MM.1S (cell line): ENCODE data around the gene CLCA1.

Source experiments
- DNase-seq: peaks from one replicate; pipeline ENCODE4 v3.0.0-alpha.2; 2015
- H2AFZ ChIP-seq: fragments of 300-600 bp; sonication (generic); 2 replicates; pipeline ENCODE4 v1.6.0; 2016; ENCODE audit warnings: antibody characterized with exemption, low read length
- H3F3A ChIP-seq: fragments of 300-600 bp; sonication (generic); 2 replicates; pipeline ENCODE4 v1.6.1; 2016; ENCODE audit warnings: mild to moderate bottlenecking, antibody characterized with exemption, low read length, moderate library complexity, mixed read lengths; ENCODE audit not compliant: insufficient read depth
- H3K27ac ChIP-seq: fragments of 300-600 bp; sonication (generic); 2 replicates; pipeline ENCODE4 v1.5.1; 2016; ENCODE audit warnings: mild to moderate bottlenecking, low read length
- H3K27me3 ChIP-seq: fragments of 300-600 bp; sonication (generic); replicated peaks from 2 replicates; pipeline ENCODE4 v1.6.0; 2016; ENCODE audit warnings: low read length; ENCODE audit not compliant: insufficient read depth
- H3K36me3 ChIP-seq: fragments of 300-600 bp; sonication (generic); replicated peaks from 2 replicates; pipeline ENCODE4 v1.6.1; 2016; ENCODE audit warnings: mild to moderate bottlenecking, low read length, mixed read lengths; ENCODE audit not compliant: insufficient read depth
- H3K4me1 ChIP-seq: fragments of 300-600 bp; sonication (generic); 2 replicates; pipeline ENCODE4 v1.6.1; 2016; ENCODE audit warnings: low read length, mixed read lengths
- H3K4me2 ChIP-seq: fragments of 300-600 bp; sonication (generic); 2 replicates; pipeline ENCODE4 v1.6.0; 2016; ENCODE audit warnings: low read depth, low read length
- H3K4me3 ChIP-seq: fragments of 300-600 bp; sonication (generic); 2 replicates; pipeline ENCODE4 v1.5.1; 2016; ENCODE audit warnings: low read length, mixed read lengths
- H3K79me2 ChIP-seq: fragments of 300-600 bp; sonication (generic); 2 replicates; pipeline ENCODE4 v1.6.1; 2016; ENCODE audit warnings: mixed run types, low read length, mixed read lengths
- H3K9ac ChIP-seq: fragments of 300-600 bp; sonication (generic); 2 replicates; pipeline ENCODE4 v1.6.1; 2016; ENCODE audit warnings: low read length, mixed read lengths
- H3K9me2 ChIP-seq: fragments of 300-600 bp; sonication (generic); replicated peaks from 2 replicates; pipeline ENCODE4 v1.6.1; 2016; ENCODE audit warnings: mild to moderate bottlenecking, low read length, mixed read lengths; ENCODE audit not compliant: insufficient read depth
- H3K9me3 ChIP-seq: fragments of 300-600 bp; sonication (generic); replicated peaks from 2 replicates; pipeline ENCODE4 v1.6.1; 2016; ENCODE audit warnings: mild to moderate bottlenecking, low read length, mixed read lengths; ENCODE audit not compliant: insufficient read depth
- H4K20me1 ChIP-seq: fragments of 300-600 bp; sonication (generic); 2 replicates; pipeline ENCODE4 v1.6.1; 2016; ENCODE audit warnings: mild to moderate bottlenecking, low read length, moderate library complexity, mixed read lengths; ENCODE audit not compliant: insufficient read depth
- CTCF ChIP-seq: fragments of 300-600 bp; sonication (generic); IDR thresholded peaks from 2 replicates; pipeline ENCODE4 v1.5.1; 2016; ENCODE audit warnings: antibody characterized with exemption, low read length, mixed read lengths
- EZH2 ChIP-seq: fragments of 300-600 bp; sonication (generic); optimal IDR thresholded peaks from 2 replicates; pipeline ENCODE3; 2017; ENCODE audit warnings: low read depth, mild to moderate bottlenecking, antibody characterized with exemption, low read length, mixed read lengths
- EZH2phosphoT487 ChIP-seq: fragments of 300-600 bp; sonication (generic); IDR thresholded peaks from 2 replicates; pipeline ENCODE4 v1.6.1; 2018; ENCODE audit warnings: antibody characterized with exemption, low read length

CLCA1 gene

GRCh38 chr1:86481966-86482365 is 13.2 kb downstream of the CLCA1 start:
- Histone ChIP-seq H3K4me3 (no peak overlapping the region), H3K27me3 (peaks cover 8% of the 10 kb centered on the region), H3K9me3 (no peaks in the 10 kb centered on the region), H3K79me2 (no peaks in the 10 kb centered on the region), H3K9me2 (no peaks in the 10 kb centered on the region), H2AFZ (no peak overlapping the region), H3F3A (no peaks in the 10 kb centered on the region), H3K9ac (no peak overlapping the region), H3K36me3 (no peaks in the 10 kb centered on the region), H3K4me2 (no peak overlapping the region), H3K4me1 (no peaks in the 10 kb centered on the region), H3K27ac (no peak overlapping the region), H4K20me1 (no peaks in the 10 kb centered on the region)
- no peak for DNase-seq
- no peak for TF ChIP-seq CTCF
- TF ChIP-seq EZH2 = no peak
- TF ChIP-seq EZH2phosphoT487 = no peak

- Histone ChIP-seq H3K9ac (no peak overlapping the region), H3K9me3 (no peaks in the 10 kb centered on the region), H3K79me2 (no peaks in the 10 kb centered on the region), H3K4me3 (no peak overlapping the region), H3K9me2 (no peaks in the 10 kb centered on the region), H3K36me3 (no peaks in the 10 kb centered on the region), H3K27ac (no peak overlapping the region), H3K4me2 (no peak overlapping the region), H4K20me1 (no peaks in the 10 kb centered on the region), H3F3A (no peaks in the 10 kb centered on the region), H3K4me1 (no peaks in the 10 kb centered on the region), H3K27me3 (no peaks in the 10 kb centered on the region), H2AFZ (no peak overlapping the region)
- no peak for TF ChIP-seq EZH2phosphoT487
- DNase-seq = no peak
Observed at GRCh38 chr1:86487131-86487810, 18.5 kb downstream of the CLCA1 start.

DNA sequence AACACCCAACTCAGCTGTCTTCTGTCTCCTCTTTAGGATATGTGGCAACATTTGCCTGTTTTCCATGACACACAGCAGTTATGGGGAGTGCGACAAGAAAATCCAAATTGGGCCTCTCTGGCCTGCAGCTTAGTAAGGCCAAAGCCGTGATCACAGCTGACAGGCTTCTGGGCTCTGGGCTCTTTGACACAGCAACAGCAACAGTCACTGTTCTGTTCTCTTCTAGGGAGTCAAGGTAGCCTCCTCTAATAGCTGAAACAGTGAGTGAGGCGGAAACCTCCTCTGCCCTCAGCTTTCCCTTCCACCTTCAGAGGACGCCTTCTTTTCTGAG is 19.0 kb downstream of the CLCA1 start:
- Histone ChIP-seq H3K9me3 (no peaks in the 10 kb centered on the region), H3K36me3 (no peaks in the 10 kb centered on the region), H3K9ac (no peak overlapping the region), H2AFZ (no peak overlapping the region), H3K4me1 (no peaks in the 10 kb centered on the region), H4K20me1 (no peaks in the 10 kb centered on the region), H3K27me3 (no peaks in the 10 kb centered on the region), H3K9me2 (no peaks in the 10 kb centered on the region), H3K4me2 (no peak overlapping the region), H3K4me3 (no peak overlapping the region), H3F3A (no peaks in the 10 kb centered on the region), H3K27ac (no peak overlapping the region), H3K79me2 (no peaks in the 10 kb centered on the region)
- DNase-seq = no peak
- TF ChIP-seq EZH2phosphoT487 = no peak
- no peak for TF ChIP-seq CTCF
- no peak for TF ChIP-seq EZH2

DNA sequence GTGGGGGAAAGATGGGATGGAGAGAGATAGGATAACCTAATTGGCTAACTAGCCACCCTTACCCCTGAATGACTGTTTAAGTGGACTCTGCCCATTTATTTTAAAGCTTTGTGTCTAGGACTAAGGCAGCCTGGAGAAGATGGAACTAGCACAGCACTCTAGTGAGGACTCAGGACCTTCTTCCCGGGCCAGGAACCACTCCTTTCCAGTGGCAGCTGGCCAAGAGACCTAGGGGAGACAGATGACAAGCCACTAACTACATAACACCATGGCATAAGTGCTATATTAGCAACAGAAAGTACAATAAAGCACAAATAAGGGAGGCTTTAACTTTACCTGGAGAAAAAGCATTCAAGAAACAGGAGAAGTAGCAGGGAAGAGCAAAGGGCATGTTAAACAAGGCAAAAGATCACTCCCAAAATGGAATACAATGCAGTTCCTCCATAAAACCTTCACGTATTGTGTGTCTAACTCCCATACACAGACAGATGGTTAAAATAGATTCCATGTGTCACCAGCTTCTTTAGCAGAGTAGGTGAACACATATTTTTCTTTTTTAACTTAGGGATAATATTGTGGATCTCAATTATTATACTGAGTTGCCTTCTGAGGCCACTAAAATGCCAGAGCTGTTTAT is 20.6 kb downstream of the CLCA1 start:
- H3F3A ChIP-seq = no peaks in the 10 kb centered on the region
- H3K4me1 ChIP-seq = no peaks in the 10 kb centered on the region
- no peaks in the 10 kb centered on the region for H3K9me2 ChIP-seq
- H3K27me3 ChIP-seq = no peaks in the 10 kb centered on the region
- no peak for DNase-seq
- no peak overlapping the region for H3K9ac ChIP-seq
- no peak overlapping the region for H2AFZ ChIP-seq
- TF ChIP-seq EZH2 = no peak
- no peak for TF ChIP-seq EZH2phosphoT487
- TF ChIP-seq CTCF = no peak
- no peaks in the 10 kb centered on the region for H3K79me2 ChIP-seq
- H3K27ac ChIP-seq = no peak overlapping the region
- H3K4me2 ChIP-seq = no peak overlapping the region
- H3K9me3 ChIP-seq = no peaks in the 10 kb centered on the region
- no peaks in the 10 kb centered on the region for H3K36me3 ChIP-seq
- no peaks in the 10 kb centered on the region for H4K20me1 ChIP-seq
- no peak overlapping the region for H3K4me3 ChIP-seq
